ENCODE results near the gene ERCC6L2. TPM values are rescaled to one million over a fixed set of nuclear protein-coding genes. Genes with fewer than 3 reads are reported as not detected.

Gene ERCC6L2
- total RNA-seq, 3 donors from 2014 or later (not counting 1 experiment from before 2014, with no cell fraction given): 37.1 to 45.8 (median 38.6) TPM

DNA sequence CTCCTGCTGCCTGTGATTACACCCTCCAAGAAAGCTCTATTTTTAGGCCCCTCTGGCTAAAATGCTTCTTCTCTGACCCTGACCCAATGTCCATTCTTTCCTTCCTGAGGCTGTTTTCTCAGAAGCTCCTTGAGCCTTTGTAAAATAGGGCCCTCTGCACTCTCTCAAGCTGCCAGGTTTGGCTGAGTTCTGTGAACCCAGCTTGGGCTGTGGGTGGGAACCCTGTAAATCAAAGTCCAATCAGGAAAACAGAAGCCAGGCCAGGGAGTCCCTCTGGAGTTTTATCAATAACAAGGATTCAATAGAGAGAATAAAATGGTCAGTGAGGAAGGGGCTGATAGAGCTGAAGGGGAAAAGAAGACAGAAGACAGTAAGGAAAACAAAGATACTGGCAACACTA is 43.7 kb upstream of the ERCC6L2 start:
- Mint-ChIP-seq H3K27me3 (ENCODE audit: low read depth in 2 of 2) (no peaks in the 10 kb centered on the region), H3K9me3 (no peaks in the 10 kb centered on the region), H3K36me3 (no peaks in the 10 kb centered on the region), H3K4me3 (no peak overlapping the region), H3K27ac (no peak overlapping the region), H3K4me1 (peaks cover 16 to 23% of the 10 kb centered on the region in 2 donors)
- no peaks in the 10 kb centered on the region for H3K36me3 ChIP-seq (ENCODE audit: control insufficient read depth, insufficient read depth, low read length)
- no peak overlapping the region for H3K27ac ChIP-seq (ENCODE audit: low read length)
- DNase-seq (no peak), ATAC-seq (no peak)
- TF ChIP-seq, protein P1, sequence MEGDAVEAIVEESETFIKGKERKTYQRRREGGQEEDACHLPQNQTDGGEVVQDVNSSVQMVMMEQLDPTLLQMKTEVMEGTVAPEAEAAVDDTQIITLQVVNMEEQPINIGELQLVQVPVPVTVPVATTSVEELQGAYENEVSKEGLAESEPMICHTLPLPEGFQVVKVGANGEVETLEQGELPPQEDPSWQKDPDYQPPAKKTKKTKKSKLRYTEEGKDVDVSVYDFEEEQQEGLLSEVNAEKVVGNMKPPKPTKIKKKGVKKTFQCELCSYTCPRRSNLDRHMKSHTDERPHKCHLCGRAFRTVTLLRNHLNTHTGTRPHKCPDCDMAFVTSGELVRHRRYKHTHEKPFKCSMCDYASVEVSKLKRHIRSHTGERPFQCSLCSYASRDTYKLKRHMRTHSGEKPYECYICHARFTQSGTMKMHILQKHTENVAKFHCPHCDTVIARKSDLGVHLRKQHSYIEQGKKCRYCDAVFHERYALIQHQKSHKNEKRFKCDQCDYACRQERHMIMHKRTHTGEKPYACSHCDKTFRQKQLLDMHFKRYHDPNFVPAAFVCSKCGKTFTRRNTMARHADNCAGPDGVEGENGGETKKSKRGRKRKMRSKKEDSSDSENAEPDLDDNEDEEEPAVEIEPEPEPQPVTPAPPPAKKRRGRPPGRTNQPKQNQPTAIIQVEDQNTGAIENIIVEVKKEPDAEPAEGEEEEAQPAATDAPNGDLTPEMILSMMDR (IDR thresholded peaks at IDR 0.05): no peak
- intact Hi-C loops (cut with micrococcal nuclease): no loop called here
- H3K4me3 ChIP-seq (ENCODE audit: low read length): no peak overlapping the region
- H3K4me1 ChIP-seq (ENCODE audit: control insufficient read depth, insufficient read depth, low read length): peaks cover 3% of the 10 kb centered on the region
- no peaks in the 10 kb centered on the region for H3K27me3 ChIP-seq (ENCODE audit: control insufficient read depth, insufficient read depth, low read length)
- H3K9me3 ChIP-seq (ENCODE audit: control insufficient read depth, insufficient read depth, low read length): no peaks in the 10 kb centered on the region

DNA sequence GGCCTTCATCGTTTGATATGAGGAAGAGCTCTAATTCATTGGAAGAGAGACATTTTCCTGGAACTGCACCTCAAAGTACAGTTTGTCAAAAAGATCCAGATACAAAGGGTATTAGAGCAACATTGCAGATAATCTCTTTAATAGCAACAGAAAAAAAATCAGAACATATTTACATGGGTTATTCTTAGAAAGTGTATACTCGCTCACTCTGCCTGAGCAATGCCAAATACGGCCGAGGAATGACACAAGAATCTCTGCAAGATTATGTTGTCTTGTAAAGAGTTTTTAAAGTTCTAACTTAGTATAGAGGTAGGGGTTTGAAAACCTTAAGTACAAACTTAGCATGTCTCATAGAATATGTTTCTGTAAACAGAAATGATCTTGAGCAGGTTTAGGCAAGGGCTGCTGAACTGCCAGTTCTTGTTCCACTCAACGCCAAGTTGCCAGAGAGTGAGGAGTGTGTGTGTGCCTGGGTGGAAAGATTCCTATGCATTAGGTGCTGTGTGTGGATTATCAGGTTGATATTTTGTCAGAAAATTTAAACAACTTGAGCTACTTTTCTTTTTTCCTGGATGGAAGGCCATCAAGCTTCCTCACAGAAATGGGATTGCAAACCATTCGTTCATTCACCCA is 41.8 kb upstream of the ERCC6L2 start:
- no peaks in the 10 kb centered on the region for H3K36me3 Mint-ChIP-seq
- peaks cover 16 to 18% of the 10 kb centered on the region in 2 donors for H3K4me1 Mint-ChIP-seq
- Histone ChIP-seq H3K27ac (ENCODE audit: low read length) (no peak overlapping the region), H3K36me3 (ENCODE audit: control insufficient read depth, insufficient read depth, low read length) (no peaks in the 10 kb centered on the region), H3K4me1 (ENCODE audit: control insufficient read depth, insufficient read depth, low read length) (peaks cover 3% of the 10 kb centered on the region), H3K9me3 (ENCODE audit: control insufficient read depth, insufficient read depth, low read length) (no peaks in the 10 kb centered on the region), H3K4me3 (ENCODE audit: low read length) (no peak overlapping the region), H3K27me3 (ENCODE audit: control insufficient read depth, insufficient read depth, low read length) (no peaks in the 10 kb centered on the region)
- TF ChIP-seq, protein P1 (IDR thresholded peaks at IDR 0.05): no peak
- 95% methylated on average over 6 of the region's 6 CpGs for WGBS (ENCODE audit: insufficient coverage)
- ATAC-seq: no peak
- H3K27ac Mint-ChIP-seq: peak overlapping the region; percentile 42 to 55
- H3K9me3 Mint-ChIP-seq: no peaks in the 10 kb centered on the region
- intact Hi-C loops (cut with micrococcal nuclease): no loop called here
- DNase-seq: no peak
- H3K27me3 Mint-ChIP-seq (ENCODE audit: low read depth in 2 of 2): no peaks in the 10 kb centered on the region
- H3K4me3 Mint-ChIP-seq: no peak overlapping the region

DNA sequence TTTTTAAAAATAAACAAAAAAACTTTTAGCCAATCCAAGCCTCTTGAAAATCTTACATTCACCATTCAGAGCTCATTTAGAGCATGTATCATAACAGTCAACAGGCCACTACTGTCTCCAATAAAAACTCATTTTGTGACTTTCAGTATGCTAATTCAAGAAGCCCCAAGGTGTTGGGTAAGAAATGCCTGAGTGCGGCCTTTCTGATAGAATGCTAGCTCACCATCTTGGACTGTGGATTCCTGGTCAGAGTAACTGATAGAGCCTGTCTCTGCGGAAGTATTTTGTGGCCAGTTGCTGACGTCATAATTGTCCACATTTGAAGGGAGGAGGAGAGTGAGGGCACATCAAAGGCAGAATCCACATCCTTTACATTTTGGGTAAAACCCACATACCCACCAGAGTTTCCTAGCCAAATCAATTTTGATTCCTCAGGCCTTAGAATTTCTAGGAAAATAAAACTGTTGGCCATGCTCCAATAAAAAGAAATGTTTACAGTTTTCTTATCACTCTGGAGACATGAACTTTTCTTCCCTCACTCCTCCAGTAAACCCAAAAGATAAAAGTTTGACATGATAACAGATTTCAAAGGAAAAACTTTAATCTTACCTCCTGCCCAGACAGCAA is 41.1 kb upstream of the ERCC6L2 start:
- WGBS (ENCODE audit: insufficient coverage): 66% methylated on average over 3 of the region's 3 CpGs
- no peaks in the 10 kb centered on the region for H3K9me3 ChIP-seq (ENCODE audit: control insufficient read depth, insufficient read depth, low read length)
- Mint-ChIP-seq H3K27ac (peak overlapping the region; percentile 37 to 42), H3K27me3 (ENCODE audit: low read depth in 2 of 2) (no peaks in the 10 kb centered on the region), H3K4me3 (no peak overlapping the region), H3K36me3 (no peaks in the 10 kb centered on the region), H3K4me1 (peaks cover 16 to 18% of the 10 kb centered on the region in 2 donors), H3K9me3 (no peaks in the 10 kb centered on the region)
- DNase-seq (peak in 1 of 2 donors; percentile 6), ATAC-seq (peak in 2 of 3 donors; percentile 61 to 80)
- intact Hi-C loops (cut with micrococcal nuclease): no loop called here
- no peak overlapping the region for H3K4me3 ChIP-seq (ENCODE audit: low read length)
- H3K27me3 ChIP-seq (ENCODE audit: control insufficient read depth, insufficient read depth, low read length): no peaks in the 10 kb centered on the region
- H3K4me1 ChIP-seq (ENCODE audit: control insufficient read depth, insufficient read depth, low read length): peaks cover 3% of the 10 kb centered on the region
- TF ChIP-seq, protein P1 (IDR thresholded peaks at IDR 0.05): no peak
- H3K27ac ChIP-seq (ENCODE audit: low read length): no peak overlapping the region
- no peaks in the 10 kb centered on the region for H3K36me3 ChIP-seq (ENCODE audit: control insufficient read depth, insufficient read depth, low read length)
